ENCODE measurements around the gene EFHD2. TPM values are rescaled to one million over a fixed set of nuclear protein-coding genes. Genes with fewer than 3 reads are reported as not detected.
A peak's percentile ranks its signal among the peaks of the same experiment; 100 is the strongest.

The EFHD2 gene
- total RNA-seq, 1 donor from 2014 or later = 23.0 TPM

DNA sequence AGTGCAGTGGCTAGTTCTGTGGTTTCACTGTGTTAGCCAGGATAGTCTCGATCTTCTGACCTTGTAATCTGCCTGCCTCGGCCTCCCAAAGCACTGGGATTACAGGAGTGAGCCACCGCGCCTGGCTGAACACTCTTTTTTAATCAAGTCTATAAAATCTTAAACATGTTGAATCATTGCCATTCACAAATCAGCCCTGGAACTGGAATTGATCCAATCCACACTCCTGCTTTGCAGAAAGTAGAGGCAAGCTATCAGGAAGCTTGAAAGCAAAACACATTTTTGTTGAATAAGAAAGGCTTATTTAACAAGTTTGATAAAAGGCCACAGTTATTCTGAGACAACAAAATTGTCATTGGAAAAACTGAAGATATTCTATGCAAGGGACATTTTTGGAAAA lies 18.3 kb upstream of the EFHD2 start:
- H3K4me3 Mint-ChIP-seq = no peak overlapping the region
- TF ChIP-seq, protein P1, sequence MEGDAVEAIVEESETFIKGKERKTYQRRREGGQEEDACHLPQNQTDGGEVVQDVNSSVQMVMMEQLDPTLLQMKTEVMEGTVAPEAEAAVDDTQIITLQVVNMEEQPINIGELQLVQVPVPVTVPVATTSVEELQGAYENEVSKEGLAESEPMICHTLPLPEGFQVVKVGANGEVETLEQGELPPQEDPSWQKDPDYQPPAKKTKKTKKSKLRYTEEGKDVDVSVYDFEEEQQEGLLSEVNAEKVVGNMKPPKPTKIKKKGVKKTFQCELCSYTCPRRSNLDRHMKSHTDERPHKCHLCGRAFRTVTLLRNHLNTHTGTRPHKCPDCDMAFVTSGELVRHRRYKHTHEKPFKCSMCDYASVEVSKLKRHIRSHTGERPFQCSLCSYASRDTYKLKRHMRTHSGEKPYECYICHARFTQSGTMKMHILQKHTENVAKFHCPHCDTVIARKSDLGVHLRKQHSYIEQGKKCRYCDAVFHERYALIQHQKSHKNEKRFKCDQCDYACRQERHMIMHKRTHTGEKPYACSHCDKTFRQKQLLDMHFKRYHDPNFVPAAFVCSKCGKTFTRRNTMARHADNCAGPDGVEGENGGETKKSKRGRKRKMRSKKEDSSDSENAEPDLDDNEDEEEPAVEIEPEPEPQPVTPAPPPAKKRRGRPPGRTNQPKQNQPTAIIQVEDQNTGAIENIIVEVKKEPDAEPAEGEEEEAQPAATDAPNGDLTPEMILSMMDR (conservative IDR thresholded peaks at IDR 0.05) = no peak

DNA sequence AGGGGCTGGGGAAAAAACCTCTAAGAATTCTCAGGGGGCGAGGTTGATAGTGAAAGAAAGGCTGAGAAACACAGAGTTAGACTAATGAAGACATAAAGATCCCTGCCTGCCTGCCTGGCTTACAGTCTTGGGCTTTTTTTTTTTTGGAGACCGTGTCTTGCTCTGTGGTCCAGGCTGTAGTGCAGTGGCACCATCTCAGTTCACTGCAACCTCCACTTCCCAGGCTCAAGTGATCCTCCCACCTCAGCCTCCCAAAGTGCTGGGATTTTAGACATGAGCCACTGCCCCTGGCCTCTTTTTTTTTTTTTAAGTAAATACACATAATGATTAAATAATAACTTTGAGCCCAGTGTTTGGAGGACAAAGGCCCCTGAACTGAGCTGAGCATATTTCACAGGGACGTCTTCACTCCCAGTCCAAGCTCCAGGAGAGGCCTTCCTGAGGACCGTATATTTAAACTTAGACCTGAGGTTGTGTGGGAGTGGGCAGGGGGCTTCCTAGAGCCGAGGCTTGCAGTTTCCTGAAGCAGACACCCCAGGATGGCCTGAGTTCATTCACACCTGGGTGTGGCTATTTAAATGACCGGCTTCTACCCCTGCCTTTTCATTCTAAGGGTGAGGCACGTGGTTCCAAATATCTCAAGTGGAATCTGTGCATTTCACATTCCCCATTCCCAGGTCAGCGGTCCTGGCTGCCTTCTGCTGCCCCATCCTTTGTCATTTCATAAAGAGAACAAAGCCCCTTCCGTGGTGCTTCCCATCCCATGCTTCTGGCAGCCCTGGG lies 16.0 kb upstream of the EFHD2 start:
- H3K27me3 Mint-ChIP-seq (ENCODE audit: low read depth) = no peaks in the 10 kb centered on the region
- H3K9me3 Mint-ChIP-seq = peaks cover 3% of the 10 kb centered on the region
- H3K4me3 Mint-ChIP-seq = no peak overlapping the region
- H3K27ac Mint-ChIP-seq (ENCODE audit: unreplicated experiment) = peak overlapping the region; percentile 43
- peaks cover 4% of the 10 kb centered on the region for H3K36me3 Mint-ChIP-seq (ENCODE audit: low read depth)
- H3K4me1 Mint-ChIP-seq = peaks cover 11% of the 10 kb centered on the region
- DNase-seq (ENCODE audit: low read depth, low spot score) = no peak
- TF ChIP-seq, protein P1 (conservative IDR thresholded peaks at IDR 0.05) = no peak

More for the DNA sequence above, 18.3 kb upstream of the EFHD2 start:
- Mint-ChIP-seq H3K36me3 (ENCODE audit: low read depth) (no peaks in the 10 kb centered on the region), H3K4me1 (peaks cover 28% of the 10 kb centered on the region), H3K27me3 (ENCODE audit: low read depth) (no peaks in the 10 kb centered on the region), H3K9me3 (no peaks in the 10 kb centered on the region), H3K27ac (ENCODE audit: unreplicated experiment) (no peak overlapping the region)
- no peak for DNase-seq (ENCODE audit: low read depth, low spot score)

DNA sequence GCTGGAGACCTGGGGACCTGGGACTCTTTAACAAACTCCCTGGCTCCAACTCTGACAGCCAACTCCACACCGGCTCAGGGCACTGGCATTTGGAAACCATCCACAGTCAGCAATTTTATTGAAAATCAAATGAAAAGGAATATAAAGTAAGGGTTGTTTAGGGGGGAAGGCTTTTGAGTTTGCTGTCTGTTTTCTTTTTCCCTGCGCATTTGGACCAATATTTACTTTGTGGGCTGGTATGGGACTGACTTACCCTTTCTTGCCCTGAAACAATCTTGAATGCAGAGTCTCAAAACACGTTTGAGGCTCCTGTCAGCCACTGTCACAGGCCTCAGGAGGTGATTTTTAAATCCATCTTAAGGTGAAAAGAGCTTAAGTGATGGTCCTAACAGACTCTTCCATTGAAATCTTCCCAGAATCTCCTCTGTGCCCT lies 15.4 kb upstream of the EFHD2 start:
- Mint-ChIP-seq H3K27ac (ENCODE audit: unreplicated experiment) (peak overlapping the region; percentile 43), H3K4me1 (peaks cover 9% of the 10 kb centered on the region), H3K27me3 (ENCODE audit: low read depth) (no peaks in the 10 kb centered on the region), H3K36me3 (ENCODE audit: low read depth) (peaks cover 4% of the 10 kb centered on the region), H3K4me3 (no peak overlapping the region), H3K9me3 (peaks cover 3% of the 10 kb centered on the region)
- TF ChIP-seq, protein P1 (conservative IDR thresholded peaks at IDR 0.05) = no peak
- DNase-seq (ENCODE audit: low read depth, low spot score) = no peak

DNA sequence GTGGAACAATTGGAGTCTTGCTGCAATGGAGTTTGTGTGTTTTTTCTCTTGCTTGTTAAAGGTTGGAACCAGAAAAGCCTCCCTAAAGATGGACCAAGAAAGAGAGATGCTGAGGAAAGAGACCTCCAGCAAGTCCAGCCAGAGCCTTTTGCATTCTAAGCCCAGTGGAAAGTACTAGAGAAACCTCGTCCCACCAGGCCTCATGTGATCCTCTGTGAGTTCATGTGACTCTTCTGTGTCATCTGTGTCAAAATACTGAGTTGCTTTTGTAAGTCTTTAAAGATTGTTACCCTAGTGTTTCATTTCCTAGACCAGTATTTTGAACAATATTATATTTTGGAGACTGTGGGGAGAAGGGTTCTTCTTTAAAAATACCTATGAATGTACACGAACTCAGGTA lies 12.5 kb upstream of the EFHD2 start:
- Mint-ChIP-seq H3K4me1 (peaks cover 9% of the 10 kb centered on the region), H3K36me3 (ENCODE audit: low read depth) (peaks cover 6% of the 10 kb centered on the region), H3K27ac (ENCODE audit: unreplicated experiment) (no peak overlapping the region), H3K9me3 (peaks cover 14% of the 10 kb centered on the region), H3K27me3 (ENCODE audit: low read depth) (no peaks in the 10 kb centered on the region), H3K4me3 (no peak overlapping the region)
- TF ChIP-seq, protein P1 (conservative IDR thresholded peaks at IDR 0.05) = no peak
- DNase-seq (ENCODE audit: low read depth, low spot score) = no peak

DNA sequence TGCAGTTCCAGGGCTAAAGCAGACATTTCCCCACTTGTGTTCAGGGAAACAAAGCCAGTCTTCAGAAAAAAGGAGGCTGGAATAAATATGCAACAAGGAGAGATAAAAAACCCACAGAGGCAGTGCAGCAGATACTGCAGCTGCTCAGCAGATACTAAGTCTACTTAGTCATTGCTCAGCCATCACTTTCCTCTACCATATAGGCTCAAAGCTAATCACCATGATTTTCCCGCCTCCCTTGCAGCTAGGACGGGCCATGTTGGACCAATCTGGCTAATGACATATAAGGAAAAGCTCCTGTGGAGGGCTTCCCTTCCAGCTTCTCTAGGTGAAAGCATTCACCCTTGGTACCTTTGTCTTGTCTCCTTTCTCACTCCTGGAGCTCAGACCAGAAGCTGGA lies 10.0 kb upstream of the EFHD2 start:
- TF ChIP-seq, protein P1 (conservative IDR thresholded peaks at IDR 0.05) = no peak
- Mint-ChIP-seq H3K27ac (ENCODE audit: unreplicated experiment) (no peak overlapping the region), H3K36me3 (ENCODE audit: low read depth) (peaks cover 6% of the 10 kb centered on the region), H3K9me3 (peaks cover 14% of the 10 kb centered on the region), H3K4me3 (no peak overlapping the region), H3K27me3 (ENCODE audit: low read depth) (no peaks in the 10 kb centered on the region), H3K4me1 (no peaks in the 10 kb centered on the region)
- DNase-seq (ENCODE audit: low read depth, low spot score) = no peak
